ENCODE data around the gene FRS2. TPM values are rescaled to one million over a fixed set of nuclear protein-coding genes. Genes with fewer than 3 reads are reported as not detected.
A peak's percentile ranks its signal among the peaks of the same experiment; 100 is the strongest.

FRS2 gene
- 10 to 100 TPM in 4 of 5 donors, 1 to 10 TPM in 1; 2.0 to 71.0 (median 31.7) TPM for total RNA-seq
- polyA plus RNA-seq = 10 to 100 TPM in 1 of 3 donors, 1 to 10 TPM in 2; 3.4 to 10.2 (median 8.2) TPM
- long read RNA-seq, donor 1 = 0 reads
- long read RNA-seq, donor 2, partial matches to known transcripts = 9 of 10 reads
- long read RNA-seq, donor 2, other reads (novel, unspliced or antisense) = 0 of 10 reads
- long read RNA-seq, donor 3 = 0 reads
- long read RNA-seq, donor 4 = 0 reads
- long read RNA-seq, donor 5, partial matches to known transcripts = 0 of 3 reads
- long read RNA-seq, donor 5, other reads (novel, unspliced or antisense) = 0 of 3 reads
- long read RNA-seq, donor 6, partial matches to known transcripts = 0 of 3 reads
- long read RNA-seq, donor 6, other reads (novel, unspliced or antisense) = 0 of 3 reads
- long read RNA-seq, donor 7, transcript FRS2-206 (9 exons, 1,952 nt) = major isoform, 7 of 22 reads
- long read RNA-seq, donor 7, partial matches to known transcripts = 15 of 22 reads
- long read RNA-seq, donor 7, other reads (novel, unspliced or antisense) = 0 of 22 reads
- long read RNA-seq, donor 8, partial matches to known transcripts = 0 of 1 reads
- long read RNA-seq, donor 8, other reads (novel, unspliced or antisense) = 0 of 1 reads
- long read RNA-seq, donor 9 = 0 reads
- long read RNA-seq, donor 10 = 0 reads

GRCh38 chr12:69470189-69471075 is at the start of gene FRS2:
Gene FRS2 (plus strand): TSS chr12:69470388. CDS start chr12:69569031, 98,643 bp downstream.
- H3K27me3 ChIP-seq = no peaks in the 10 kb centered on the region
- H3K27ac ChIP-seq = peak within 1 kb of the TSS; percentile 89 to 96 (median 93)
- no peaks in the 10 kb centered on the region for H3K9me3 ChIP-seq
- TF ChIP-seq EP300 (IDR thresholded peaks at IDR 0.05) = no peak
- TF ChIP-seq POLR2A (IDR thresholded peaks at IDR 0.05) = peak in 1 of 4 donors; percentile 64
- TF ChIP-seq POLR2AphosphoS5 (IDR thresholded peaks at IDR 0.05) = peak; percentile 83 to 93 (median 92)
- TF ChIP-seq, protein P1, sequence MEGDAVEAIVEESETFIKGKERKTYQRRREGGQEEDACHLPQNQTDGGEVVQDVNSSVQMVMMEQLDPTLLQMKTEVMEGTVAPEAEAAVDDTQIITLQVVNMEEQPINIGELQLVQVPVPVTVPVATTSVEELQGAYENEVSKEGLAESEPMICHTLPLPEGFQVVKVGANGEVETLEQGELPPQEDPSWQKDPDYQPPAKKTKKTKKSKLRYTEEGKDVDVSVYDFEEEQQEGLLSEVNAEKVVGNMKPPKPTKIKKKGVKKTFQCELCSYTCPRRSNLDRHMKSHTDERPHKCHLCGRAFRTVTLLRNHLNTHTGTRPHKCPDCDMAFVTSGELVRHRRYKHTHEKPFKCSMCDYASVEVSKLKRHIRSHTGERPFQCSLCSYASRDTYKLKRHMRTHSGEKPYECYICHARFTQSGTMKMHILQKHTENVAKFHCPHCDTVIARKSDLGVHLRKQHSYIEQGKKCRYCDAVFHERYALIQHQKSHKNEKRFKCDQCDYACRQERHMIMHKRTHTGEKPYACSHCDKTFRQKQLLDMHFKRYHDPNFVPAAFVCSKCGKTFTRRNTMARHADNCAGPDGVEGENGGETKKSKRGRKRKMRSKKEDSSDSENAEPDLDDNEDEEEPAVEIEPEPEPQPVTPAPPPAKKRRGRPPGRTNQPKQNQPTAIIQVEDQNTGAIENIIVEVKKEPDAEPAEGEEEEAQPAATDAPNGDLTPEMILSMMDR (IDR thresholded peaks at IDR 0.05) = peak in 1 of 7 experiments; percentile 12
- WGBS, 5 donors = 0 to 1% (median 0%) methylated on average over 28 to 68 of the region's 68 CpGs
- H3K4me3 ChIP-seq = peak within 1 kb of the TSS; percentile 66 to 96 (median 89)
- no peaks in the 10 kb centered on the region for H3K36me3 ChIP-seq
- peak; percentile 92 to 97 for DNase-seq
- H3K4me1 ChIP-seq = peaks cover 28 to 57% (median 46%) of the 10 kb centered on the region in 4 donors
- intact Hi-C loops (cut with DNase I; ENCODE audit: low total_unique reads) = loop anchor here (10.0 kb wide), 1 partner anchor 94 kb away; no protein-coding TSS in a partner anchor

- Histone ChIP-seq H3K27me3 (no peaks in the 10 kb centered on the region), H3K36me3 (no peaks in the 10 kb centered on the region), H3K27ac (no peak overlapping the region), H3K4me3 (no peak overlapping the region), H3K9me3 (no peaks in the 10 kb centered on the region), H3K4me1 (peaks cover 0 to 2% (median under 1%) of the 10 kb centered on the region in 4 donors)
- intact Hi-C loops (cut with DNase I; ENCODE audit: low total_unique reads) = no loop called here
- TF ChIP-seq POLR2AphosphoS5 (IDR thresholded peaks at IDR 0.05) = no peak
- no peak for TF ChIP-seq EP300 (IDR thresholded peaks at IDR 0.05)
- no peak for TF ChIP-seq POLR2A (IDR thresholded peaks at IDR 0.05)
- TF ChIP-seq, protein P1 (IDR thresholded peaks at IDR 0.05) = no peak
- WGBS, 5 donors = 86 to 100% (median 94%) methylated on average over 3 of the region's 3 CpGs
- DNase-seq = peak in 1 of 2 donors; percentile 16
Measured at GRCh38 chr12:69421548-69421947, 48.6 kb upstream of the FRS2 start.

DNA sequence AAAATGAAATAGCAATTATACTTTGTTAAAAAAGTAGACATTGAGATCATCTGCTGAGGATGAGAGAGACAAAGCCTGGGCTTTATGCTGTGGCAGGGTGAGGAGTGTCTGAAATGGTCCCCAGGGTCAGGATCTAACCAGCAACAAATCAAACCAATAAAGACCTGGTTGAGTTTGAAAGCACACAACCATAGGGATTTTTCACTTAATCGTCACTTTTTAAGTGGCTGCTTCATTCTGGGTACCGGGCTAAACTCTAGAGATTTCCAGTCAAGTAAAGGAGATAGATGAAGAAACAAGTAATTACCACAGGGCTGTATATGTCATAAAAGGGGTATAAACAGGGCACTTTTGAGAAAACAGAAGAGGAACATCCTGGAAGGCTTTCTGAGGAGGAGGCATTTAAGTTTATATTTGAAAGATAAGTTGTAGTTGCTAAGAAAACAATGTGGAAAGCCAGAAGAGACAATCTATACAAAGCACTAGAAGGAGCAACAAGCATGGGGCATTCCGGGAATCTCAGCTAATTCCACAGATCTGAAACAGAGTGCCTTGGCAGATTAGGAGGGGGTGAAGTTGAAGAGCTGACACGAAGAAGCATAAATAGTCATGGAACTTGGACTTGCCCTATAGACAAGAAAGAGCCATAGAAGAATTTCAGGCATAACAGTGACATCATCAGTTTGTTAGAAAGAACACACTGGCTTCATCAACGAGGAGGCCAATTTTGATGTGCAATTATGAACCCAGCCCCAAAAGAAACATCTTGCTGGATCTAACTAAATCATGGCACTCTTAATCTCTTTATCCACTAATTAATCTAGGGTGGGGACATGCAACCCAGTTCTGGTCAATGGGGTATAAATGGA is 46.9 kb upstream of the FRS2 start:
- Histone ChIP-seq H3K27ac (no peak overlapping the region), H3K36me3 (no peaks in the 10 kb centered on the region), H3K4me1 (no peaks in the 10 kb centered on the region), H3K9me3 (no peaks in the 10 kb centered on the region), H3K27me3 (no peaks in the 10 kb centered on the region), H3K4me3 (no peak overlapping the region)
- DNase-seq = no peak
- TF ChIP-seq POLR2AphosphoS5 (IDR thresholded peaks at IDR 0.05) (no peak), EP300 (IDR thresholded peaks at IDR 0.05) (no peak), POLR2A (IDR thresholded peaks at IDR 0.05) (no peak)
- TF ChIP-seq, protein P1 (IDR thresholded peaks at IDR 0.05) = no peak
- intact Hi-C loops (cut with DNase I; ENCODE audit: low total_unique reads) = no loop called here
- WGBS, 5 donors = 77 to 88% (median 85%) methylated on average over 5 of the region's 5 CpGs
